SU-DHL-6 (cell line): ENCODE data around the gene YTHDC2.

Source experiments
- CTCF ChIP-seq: fragments of 200-600 bp; sonication (generic); IDR thresholded peaks from one replicate; pipeline ENCODE4 v1.5.1; 2017; ENCODE audit warnings: antibody characterized with exemption, mild to moderate bottlenecking, low read length, moderate library complexity; ENCODE audit not compliant: insufficient read depth, poor library complexity, severe bottlenecking
- EZH2phosphoT487 ChIP-seq: fragments of 200-600 bp; sonication (generic), shearing (Covaris generic); conservative IDR thresholded peaks from 2 replicates; pipeline ENCODE4 v1.6.1; 2018; ENCODE audit warnings: mild to moderate bottlenecking, antibody characterized with exemption, low read length, moderate library complexity, mixed read lengths

- TF ChIP-seq CTCF (no peak), EZH2phosphoT487 (no peak)
Measured at GRCh38 chr5:113615708-113616107, 102.2 kb downstream of the YTHDC2 start.
